NCI-H524 treated with DMSO at 0.1 percent for 48 hours (cell line): ENCODE results near the gene KIAA0232.

Experiments
- DNase-seq: peaks from one replicate; lab custom pipeline; 2025; lab: John Stamatoyannopoulos, UW

Gene KIAA0232

DNA sequence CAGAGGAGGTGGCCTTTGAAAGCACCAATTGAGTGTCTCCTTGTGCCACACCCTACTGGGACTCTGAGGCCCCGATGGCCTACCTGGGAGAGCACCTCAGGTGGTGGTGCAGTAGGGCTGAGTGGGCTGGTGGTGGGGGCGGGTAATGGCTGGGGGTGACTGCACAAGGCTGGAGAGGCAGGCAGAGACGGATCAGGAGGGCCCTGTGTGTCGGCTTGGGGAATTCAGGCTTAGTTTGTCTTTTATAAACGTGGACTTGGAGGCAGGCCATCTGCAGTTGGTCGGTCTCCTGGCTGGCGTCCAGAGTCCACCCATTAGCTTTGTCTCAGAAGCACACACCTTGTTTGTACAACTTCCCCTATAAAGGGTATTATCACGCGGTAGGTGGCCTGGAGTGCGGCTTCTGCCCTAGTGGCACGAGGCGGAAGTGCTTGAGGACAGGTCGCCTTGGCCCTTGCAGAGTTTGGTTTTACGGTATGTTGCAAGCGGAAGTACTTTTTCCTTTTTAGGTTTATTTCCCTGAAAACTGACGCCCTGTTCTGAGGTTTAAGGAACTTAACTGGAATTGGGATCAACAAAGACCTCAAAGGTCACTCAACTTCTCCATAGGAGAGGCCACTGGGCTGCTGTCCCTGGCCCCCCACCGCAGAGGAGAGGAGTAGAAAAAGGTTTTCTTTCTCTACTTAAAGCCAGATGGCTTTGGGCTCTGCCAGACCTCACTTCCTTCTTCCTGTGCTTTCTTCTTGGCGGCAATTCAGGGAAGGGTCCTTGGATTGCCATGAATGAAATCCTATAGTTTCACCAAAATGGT, 135.1 kb downstream of the KIAA0232 start:
- DNase-seq: peak; percentile 47

DNA sequence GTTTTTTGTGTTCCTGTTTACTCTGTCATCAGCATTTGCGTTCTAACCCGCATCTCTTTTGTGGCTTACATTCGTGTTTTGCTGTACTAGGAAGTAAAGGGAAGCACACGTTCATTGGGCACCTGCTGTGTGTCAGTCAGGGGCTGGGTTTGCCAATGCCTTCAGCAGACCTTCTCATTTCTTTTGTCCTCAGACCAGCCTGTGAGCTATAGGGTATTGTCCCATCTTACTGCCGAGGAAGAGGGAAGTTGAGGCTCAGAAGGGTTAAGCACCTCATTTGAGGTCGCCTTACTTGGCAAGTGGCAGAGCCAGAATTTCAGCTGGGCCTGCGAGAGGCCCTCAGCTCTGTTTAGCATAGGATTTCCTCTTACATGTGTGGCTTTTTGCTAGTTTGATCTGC, 135.8 kb downstream of the KIAA0232 start:
- no peak for DNase-seq

DNA sequence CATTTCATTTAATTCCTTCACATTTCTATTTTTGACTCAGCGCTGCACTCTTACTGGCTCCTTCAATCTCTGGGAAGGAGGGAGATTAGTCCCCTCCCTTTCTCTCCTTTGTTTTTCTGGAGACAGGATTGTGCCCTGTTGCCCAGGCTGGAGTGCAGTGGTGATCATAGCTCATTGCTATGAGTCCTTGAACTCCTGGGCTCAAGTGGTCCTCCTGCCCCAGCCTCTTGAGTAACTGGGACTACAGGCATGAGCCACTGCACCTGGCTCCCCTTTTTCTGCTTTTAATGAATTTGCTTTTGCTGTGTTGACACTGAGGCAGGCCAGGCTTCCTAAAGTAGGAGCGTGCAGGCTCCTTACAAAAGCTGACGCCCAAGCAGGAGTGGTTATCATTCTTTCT, 137.6 kb downstream of the KIAA0232 start:
- DNase-seq: no peak

DNA sequence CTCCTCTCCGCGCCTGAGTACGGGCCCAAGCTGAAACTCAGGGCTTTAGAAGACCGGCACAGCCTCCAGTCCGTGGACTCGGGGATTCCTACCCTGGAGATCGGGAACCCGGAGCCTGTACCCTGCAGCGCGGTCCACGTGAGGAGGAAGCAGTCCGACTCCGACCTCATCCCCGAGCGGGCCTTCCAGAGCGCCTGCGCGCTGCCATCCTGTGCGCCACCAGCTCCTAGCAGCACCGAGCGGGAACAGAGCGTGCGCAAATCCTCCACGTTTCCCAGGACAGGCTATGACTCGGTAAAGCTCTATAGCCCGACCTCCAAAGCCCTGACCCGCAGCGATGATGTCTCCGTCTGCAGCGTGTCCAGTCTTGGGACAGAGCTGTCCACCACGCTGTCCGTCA, 141.0 kb downstream of the KIAA0232 start:
- DNase-seq: no peak

DNA sequence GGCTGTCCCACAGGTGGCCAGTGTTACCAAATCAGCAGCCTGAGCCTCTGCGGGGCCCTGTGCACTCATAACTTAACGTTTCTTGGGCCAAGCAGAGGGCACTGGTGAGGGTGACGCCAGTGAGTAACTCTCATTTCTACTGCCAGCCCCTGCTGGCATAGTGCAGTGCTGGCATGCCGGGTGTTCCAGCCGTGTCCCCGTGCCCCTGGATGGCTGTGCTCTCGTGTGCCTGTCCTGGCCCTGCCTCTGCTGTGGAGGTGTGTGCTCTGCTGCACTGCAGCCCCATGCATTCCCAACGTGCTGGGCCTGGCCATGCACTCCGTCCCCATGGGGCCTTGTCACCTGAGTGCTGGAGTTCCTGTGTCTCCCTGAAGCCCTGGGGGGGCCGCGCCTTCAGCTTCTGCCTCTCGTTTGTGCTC, 141.8 kb downstream of the KIAA0232 start:
- DNase-seq: no peak

DNA sequence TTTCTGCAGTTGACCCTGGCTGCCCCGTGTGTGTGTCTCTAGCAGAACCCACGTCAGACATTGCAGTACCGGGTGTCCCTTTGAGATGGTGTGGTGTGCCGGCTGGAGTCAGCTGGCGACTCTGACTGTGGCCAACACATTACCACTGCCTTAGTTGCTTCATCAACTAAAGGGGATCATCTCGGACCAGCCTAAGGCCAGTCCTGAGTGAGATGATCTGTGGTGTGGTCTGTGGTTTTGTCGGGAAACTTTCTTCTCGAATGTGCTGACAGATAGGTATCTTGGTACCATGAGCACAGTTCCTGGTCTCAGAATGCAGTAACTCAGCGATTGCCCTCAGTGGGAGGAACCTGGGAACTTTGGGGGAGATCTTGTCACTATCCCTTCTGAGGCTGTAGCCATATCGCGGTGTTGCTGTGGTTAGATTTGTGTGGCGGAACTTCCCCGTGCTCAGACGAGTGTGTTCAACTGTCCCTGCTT, 142.9 kb downstream of the KIAA0232 start:
- no peak for DNase-seq

DNA sequence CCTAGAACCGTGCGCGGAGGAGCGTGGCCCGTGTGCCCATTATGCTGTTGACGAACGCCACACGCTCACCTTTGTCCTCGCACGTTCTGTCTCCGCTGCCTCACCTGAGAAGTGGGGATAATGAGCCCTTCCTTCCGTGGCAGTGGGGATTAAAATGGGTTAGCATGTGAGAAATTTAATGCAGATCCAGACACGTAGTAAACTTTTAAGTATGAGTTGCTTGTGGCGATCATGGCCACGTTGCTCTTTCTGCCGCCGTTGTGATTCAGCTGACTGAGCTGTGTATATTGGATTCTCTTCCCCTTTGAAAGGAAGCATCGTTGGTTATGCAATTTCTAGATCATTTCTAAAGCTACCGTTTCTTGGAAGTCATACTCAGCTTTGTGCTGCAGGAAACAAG, 143.6 kb downstream of the KIAA0232 start:
- no peak for DNase-seq

DNA sequence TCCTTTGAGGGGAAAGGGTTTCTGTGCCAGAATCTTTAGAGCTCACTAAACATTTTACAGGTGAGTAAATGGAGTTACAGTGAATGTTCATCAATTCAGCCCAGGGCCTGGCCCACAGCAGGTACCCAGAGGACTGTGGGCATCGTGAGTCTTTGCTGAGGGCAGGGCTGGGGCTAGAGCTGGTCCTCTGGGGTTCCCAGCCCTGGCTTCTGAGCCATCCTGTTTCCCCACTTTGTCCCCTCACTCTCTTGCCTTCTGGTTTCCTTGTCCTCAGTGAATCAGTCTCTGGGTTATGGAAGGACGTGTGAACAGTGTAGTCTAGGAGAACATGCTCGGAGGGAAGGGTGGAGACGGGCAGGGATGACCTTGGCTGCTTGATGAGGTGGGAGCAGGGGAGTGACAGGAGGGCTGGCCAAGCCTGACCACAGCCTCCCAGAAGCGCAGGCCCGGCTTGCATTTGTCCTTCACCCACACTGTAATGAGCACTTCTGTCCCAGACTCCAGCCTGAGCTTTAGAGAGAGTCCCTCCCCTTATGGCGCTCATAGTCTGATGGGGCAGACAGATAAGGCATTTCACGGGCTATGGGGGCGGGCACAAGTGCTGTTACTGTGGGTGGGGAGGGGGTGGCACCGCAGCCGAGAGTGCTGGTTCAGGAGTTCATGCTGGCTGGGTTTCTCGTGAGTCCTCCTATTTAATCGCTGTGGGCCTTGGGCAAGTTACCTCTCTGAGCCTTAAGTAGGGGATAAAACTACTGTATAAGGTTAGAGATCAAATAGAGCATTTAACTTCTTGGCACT, 144.4 kb downstream of the KIAA0232 start:
- DNase-seq: no peak

DNA sequence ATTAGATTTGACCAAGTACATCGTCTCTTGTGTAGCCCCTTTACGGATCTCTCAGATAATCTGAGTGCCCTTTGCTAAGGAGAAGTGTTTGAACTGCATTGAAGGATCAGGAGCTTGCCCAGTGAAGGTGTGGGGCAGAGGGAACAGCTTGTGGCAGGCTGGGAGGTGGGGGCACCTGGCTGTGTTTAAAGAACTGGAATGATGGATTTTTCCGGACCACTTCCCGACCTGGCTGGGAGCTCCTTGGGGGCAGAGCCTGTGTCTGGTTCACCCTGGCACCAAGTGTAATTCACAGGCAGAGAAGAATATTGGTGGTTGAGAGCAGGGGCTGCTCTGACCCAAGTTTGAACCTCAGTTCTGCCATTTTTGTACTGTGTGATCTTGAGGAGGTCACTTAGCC, 145.6 kb downstream of the KIAA0232 start:
- no peak for DNase-seq

DNA sequence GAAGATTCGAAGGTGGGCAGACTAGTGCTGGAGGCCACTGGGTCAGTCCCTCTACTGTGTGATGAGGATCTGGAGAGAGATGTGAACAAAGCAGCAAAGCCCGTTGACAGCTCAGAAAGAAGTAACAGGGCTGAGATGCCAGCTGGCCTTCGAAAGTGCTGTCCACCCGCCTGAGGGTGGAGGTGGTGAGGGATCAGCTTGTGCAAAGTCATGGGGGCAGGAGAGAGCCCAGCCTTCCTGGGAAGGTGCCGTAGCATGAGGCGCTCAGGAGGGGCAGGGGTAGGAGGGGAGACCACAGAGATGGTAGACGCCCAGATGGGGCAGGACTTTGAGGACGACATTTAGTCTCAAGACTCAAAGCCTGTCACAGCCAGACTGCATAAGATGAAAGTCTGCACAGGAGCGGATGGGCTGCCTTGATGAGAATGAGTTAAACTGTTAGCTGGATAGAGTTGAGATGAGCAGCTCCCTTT, 146.8 kb downstream of the KIAA0232 start:
- no peak for DNase-seq

DNA sequence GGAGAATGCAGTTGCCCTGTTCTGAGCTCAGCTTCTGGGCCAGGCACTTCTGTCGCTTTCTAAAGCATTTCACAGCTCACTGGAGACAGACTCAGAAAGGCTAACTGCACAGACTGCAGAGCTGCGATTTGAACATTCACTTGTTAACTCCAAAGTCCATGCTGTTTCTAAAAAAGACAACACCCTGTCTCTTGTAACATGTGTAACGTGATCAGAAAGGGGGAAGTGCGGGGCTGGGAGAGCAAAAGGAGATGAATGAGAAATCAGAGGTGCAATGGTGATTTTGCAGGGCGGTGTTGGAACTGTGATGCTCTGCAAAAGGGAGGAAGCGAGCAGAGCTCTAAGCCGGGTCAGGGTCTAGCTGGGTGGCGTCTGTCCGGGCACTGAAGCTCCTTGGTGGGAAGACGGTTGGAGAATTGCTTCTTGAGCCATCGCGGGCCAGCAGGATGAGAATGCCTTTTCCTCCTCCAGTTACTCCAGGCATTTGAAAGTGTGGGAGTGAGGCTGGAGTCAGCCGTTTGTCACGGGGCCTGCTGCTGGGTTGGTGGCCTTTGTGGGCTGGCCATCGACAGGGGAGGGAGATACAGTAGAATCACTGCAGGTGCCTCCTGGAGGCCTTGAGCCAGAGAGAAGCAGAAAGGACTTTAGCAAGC, 147.4 kb downstream of the KIAA0232 start:
- DNase-seq: no peak

DNA sequence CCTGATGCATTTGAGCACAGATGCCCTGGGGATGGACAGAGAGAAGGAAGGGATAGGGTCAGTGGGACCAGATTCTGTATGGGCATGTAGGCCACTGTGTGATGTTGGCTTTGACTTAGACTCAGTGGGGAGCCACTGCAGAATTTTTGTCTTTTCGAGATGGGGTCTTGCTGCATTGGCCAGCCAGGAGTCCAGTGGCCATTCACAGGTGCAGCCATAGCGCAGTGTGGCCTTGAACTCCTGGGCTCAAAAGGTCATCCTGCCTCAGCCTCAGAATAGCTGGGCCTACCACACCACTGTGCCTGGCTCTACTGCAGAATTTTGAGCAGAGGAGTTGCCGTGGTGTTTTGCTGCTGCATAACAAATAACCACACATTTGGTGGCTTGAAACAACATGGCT, 149.9 kb downstream of the KIAA0232 start:
- DNase-seq: no peak

DNA sequence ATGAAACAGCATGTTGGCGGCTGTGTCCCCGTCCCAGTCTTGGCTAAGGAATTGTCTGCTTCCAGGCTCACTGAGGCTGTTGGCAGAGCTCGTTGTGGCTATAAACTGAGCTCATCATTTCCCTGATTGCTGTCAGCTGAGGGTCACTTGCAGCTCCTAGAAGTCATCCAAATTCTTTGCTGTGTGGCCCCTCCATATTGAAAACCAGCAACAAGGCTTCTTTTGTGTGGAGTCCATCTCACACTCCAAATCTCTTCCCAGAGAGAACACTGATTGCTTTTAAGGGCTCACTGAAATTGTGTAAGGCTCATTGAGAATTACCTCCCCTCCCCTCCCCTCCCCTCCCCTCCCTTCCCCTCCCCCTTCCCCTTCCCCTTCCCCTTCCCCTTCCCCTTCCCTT, 150.4 kb downstream of the KIAA0232 start:
- no peak for DNase-seq
